Measurements from ENCODE around the gene DNAJB6. TPM values are rescaled to one million over a fixed set of nuclear protein-coding genes. Genes with fewer than 3 reads are reported as not detected.
"Not testable (repeated sequence)": the region's sequence is repeated elsewhere in the genome, so short reads cannot be mapped to it uniquely, and the experiment has no call there.

DNAJB6 gene
- total and polyA plus RNA-seq, 7 donors: 71.5 to 145 (median 120) TPM

- Histone ChIP-seq H3K27me3 (no peaks in the 10 kb centered on the region), H3K27ac (no peak overlapping the region), H3K4me3 (no peak overlapping the region), H3K9me3 (no peaks in the 10 kb centered on the region), H3K4me1 (no peaks in the 10 kb centered on the region), H3K36me3 (no peaks in the 10 kb centered on the region)
- peak; percentile 54 for DNase-seq
- intact Hi-C loops (cut with DNase I): no loop called here
- WGBS, 2 donors: 83 to 89% methylated on average over 27 of the region's 27 CpGs
- no peak for TF ChIP-seq POLR2AphosphoS5 (IDR thresholded peaks at IDR 0.05)
- TF ChIP-seq CTCF (IDR thresholded peaks at IDR 0.05): no peak
- TF ChIP-seq EP300 (IDR thresholded peaks at IDR 0.05): no peak
- TF ChIP-seq POLR2A (IDR thresholded peaks at IDR 0.05): no peak
Measured at GRCh38 chr7:157444011-157444842, 107.4 kb downstream of the DNAJB6 start.

- WGBS, 2 donors: 73 to 77% methylated on average over 9 of the region's 9 CpGs
- DNase-seq: peak; percentile 40
- H3K4me1 ChIP-seq: no peaks in the 10 kb centered on the region
- peaks cover 0 to 1% (median 0%) of the 10 kb centered on the region in 4 donors for H3K9me3 ChIP-seq
- intact Hi-C loops (cut with DNase I): no loop called here
- H3K27me3 ChIP-seq: no peaks in the 10 kb centered on the region
- no peaks in the 10 kb centered on the region for H3K36me3 ChIP-seq
- no peak overlapping the region for H3K27ac ChIP-seq
- TF ChIP-seq CTCF (IDR thresholded peaks at IDR 0.05) (no peak), EP300 (IDR thresholded peaks at IDR 0.05) (no peak), POLR2AphosphoS5 (IDR thresholded peaks at IDR 0.05) (no peak), POLR2A (IDR thresholded peaks at IDR 0.05) (no peak)
- H3K4me3 ChIP-seq: no peak overlapping the region
Measured at GRCh38 chr7:157444843-157445135, 108.0 kb downstream of the DNAJB6 start.

GRCh38 chr7:157445246-157445955 is 108.6 kb downstream of the DNAJB6 start:
- TF ChIP-seq POLR2A (IDR thresholded peaks at IDR 0.05): no peak
- no peak for TF ChIP-seq EP300 (IDR thresholded peaks at IDR 0.05)
- TF ChIP-seq CTCF (IDR thresholded peaks at IDR 0.05): no peak
- TF ChIP-seq POLR2AphosphoS5 (IDR thresholded peaks at IDR 0.05): no peak

GRCh38 chr7:157445956-157446295 is 109.1 kb downstream of the DNAJB6 start:
- Histone ChIP-seq H3K4me3 (no peak overlapping the region), H3K9me3 (peaks cover 0 to 1% (median 0%) of the 10 kb centered on the region in 4 donors), H3K27ac (no peak overlapping the region), H3K27me3 (no peaks in the 10 kb centered on the region), H3K36me3 (no peaks in the 10 kb centered on the region), H3K4me1 (no peaks in the 10 kb centered on the region)
- DNase-seq: no peak
- intact Hi-C loops (cut with DNase I): no loop called here
- WGBS, 2 donors: 92 to 93% methylated on average over 11 of the region's 11 CpGs
- no peak for TF ChIP-seq POLR2AphosphoS5 (IDR thresholded peaks at IDR 0.05)

More at GRCh38 chr7:157445246-157445955, 108.6 kb downstream of the DNAJB6 start:
- Histone ChIP-seq H3K36me3 (no peaks in the 10 kb centered on the region), H3K9me3 (peaks cover 0 to 1% (median 0%) of the 10 kb centered on the region in 4 donors), H3K4me1 (no peaks in the 10 kb centered on the region), H3K27ac (no peak overlapping the region), H3K4me3 (no peak overlapping the region), H3K27me3 (no peaks in the 10 kb centered on the region)
- WGBS, 2 donors: 75 to 81% methylated on average over 16 of the region's 16 CpGs
- DNase-seq: peak; percentile 52
- intact Hi-C loops (cut with DNase I): no loop called here

- DNase-seq: peak; percentile 32
- Histone ChIP-seq H3K4me1 (no peaks in the 10 kb centered on the region), H3K4me3 (no peak overlapping the region), H3K36me3 (no peaks in the 10 kb centered on the region), H3K27me3 (no peaks in the 10 kb centered on the region), H3K9me3 (peaks cover 0 to 1% (median 0%) of the 10 kb centered on the region in 4 donors), H3K27ac (no peak overlapping the region)
- intact Hi-C loops (cut with DNase I): no loop called here
- WGBS, 2 donors: 58 to 68% methylated on average over 6 of the region's 6 CpGs
- TF ChIP-seq CTCF (IDR thresholded peaks at IDR 0.05) (no peak), EP300 (IDR thresholded peaks at IDR 0.05) (no peak), POLR2AphosphoS5 (IDR thresholded peaks at IDR 0.05) (no peak), POLR2A (IDR thresholded peaks at IDR 0.05) (no peak)
Measured at GRCh38 chr7:157446322-157446721, 109.5 kb downstream of the DNAJB6 start.

- H3K27me3 ChIP-seq; H3K27ac ChIP-seq; intact Hi-C loops (cut with DNase I); DNase-seq; H3K4me1 ChIP-seq; H3K36me3 ChIP-seq; H3K4me3 ChIP-seq; H3K9me3 ChIP-seq: not testable (repeated sequence)
- 85 to 86% methylated on average over 12 of the region's 12 CpGs for WGBS, 2 donors
Measured at GRCh38 chr7:157454003-157454402, 117.2 kb downstream of the DNAJB6 start.
